GM12874 (cell line): ENCODE data around the gene CD160.

Experiments used
- TF ChIP-seq, protein P1 (sequence below): IDR thresholded peaks from 2 replicates; pipeline ENCODE4 v1.5.1; 2011; ENCODE audit warnings: low read depth, mild to moderate bottlenecking, control low read depth, low read length, moderate library complexity; ENCODE audit not compliant: insufficient read depth

Gene CD160

DNA sequence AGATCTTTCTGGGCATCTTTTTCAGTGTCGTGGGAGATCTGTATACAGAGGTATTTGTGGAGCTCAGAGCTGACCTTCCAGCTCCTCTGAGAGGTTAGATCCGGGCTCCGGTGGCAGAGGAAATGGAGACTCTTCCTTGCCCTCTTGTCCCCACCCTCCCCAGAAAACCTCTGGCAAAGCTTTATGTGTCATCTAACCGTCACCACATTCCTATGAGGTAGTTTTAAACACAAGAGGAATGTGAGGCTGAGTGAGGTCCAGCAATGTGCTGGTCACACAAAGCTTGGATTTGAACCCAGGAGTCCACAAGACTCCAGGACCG, 1.2 kb downstream of the CD160 start:
- TF ChIP-seq, protein P1, sequence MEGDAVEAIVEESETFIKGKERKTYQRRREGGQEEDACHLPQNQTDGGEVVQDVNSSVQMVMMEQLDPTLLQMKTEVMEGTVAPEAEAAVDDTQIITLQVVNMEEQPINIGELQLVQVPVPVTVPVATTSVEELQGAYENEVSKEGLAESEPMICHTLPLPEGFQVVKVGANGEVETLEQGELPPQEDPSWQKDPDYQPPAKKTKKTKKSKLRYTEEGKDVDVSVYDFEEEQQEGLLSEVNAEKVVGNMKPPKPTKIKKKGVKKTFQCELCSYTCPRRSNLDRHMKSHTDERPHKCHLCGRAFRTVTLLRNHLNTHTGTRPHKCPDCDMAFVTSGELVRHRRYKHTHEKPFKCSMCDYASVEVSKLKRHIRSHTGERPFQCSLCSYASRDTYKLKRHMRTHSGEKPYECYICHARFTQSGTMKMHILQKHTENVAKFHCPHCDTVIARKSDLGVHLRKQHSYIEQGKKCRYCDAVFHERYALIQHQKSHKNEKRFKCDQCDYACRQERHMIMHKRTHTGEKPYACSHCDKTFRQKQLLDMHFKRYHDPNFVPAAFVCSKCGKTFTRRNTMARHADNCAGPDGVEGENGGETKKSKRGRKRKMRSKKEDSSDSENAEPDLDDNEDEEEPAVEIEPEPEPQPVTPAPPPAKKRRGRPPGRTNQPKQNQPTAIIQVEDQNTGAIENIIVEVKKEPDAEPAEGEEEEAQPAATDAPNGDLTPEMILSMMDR = no peak

DNA sequence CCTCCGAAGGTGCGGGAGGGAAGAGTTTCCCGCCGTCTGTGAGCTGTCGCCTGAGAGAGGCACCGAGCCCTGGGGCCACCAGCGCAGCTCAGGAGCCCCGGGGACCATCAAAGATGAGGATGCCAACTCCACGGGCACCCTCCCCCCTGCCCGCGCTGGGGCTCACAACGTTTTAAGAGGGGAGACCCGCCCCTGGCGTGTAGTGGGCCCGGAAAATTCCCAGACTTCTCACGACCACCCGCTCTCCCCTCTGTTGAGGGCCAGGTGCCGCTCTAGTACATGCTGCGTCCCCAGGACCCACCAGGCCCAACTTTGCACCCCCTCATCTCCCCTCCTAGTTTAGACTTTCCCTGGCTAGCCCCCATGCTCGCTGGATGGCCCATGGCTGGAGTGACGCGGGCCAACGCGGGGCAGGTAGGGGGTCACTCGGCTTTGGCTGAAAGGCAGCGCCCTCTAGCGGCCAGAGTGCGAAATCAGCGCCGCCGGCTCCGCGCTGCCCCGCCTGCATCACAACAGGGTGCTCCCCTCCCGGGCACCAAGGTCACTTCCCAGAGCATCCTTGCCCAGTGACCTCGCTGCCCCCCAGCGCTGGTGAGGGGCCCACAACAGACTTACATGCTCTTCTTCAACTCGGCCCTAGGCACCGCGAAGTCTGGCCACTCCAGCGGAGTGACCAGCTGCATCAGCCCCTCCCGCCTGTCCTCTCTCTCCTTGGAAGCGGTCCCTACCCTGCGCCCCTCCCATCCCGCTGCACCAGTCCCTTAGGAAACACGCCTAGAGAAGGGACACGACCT, 1.8 kb downstream of the CD160 start:
- TF ChIP-seq, protein P1 = peak; percentile 97

DNA sequence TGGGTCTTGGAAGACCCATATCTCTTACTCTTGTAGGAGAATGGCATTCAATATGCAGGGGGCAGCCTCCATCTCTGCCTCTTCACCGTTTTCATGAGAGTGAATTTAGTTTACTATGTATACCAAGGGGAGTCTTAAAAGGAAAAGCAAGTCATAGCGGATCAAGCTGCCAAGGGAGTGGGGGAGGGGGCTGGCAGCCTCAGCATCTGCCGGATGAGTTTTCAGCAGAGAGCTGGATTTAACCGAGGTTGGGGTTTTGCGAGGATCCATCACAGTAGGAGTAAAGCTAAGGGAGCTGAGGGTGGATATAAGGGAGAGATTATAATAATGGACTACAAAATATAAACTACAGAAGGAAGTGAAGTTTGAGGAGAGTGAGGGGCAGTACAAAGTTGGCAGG, 9.9 kb downstream of the CD160 start:
- TF ChIP-seq, protein P1 = no peak

DNA sequence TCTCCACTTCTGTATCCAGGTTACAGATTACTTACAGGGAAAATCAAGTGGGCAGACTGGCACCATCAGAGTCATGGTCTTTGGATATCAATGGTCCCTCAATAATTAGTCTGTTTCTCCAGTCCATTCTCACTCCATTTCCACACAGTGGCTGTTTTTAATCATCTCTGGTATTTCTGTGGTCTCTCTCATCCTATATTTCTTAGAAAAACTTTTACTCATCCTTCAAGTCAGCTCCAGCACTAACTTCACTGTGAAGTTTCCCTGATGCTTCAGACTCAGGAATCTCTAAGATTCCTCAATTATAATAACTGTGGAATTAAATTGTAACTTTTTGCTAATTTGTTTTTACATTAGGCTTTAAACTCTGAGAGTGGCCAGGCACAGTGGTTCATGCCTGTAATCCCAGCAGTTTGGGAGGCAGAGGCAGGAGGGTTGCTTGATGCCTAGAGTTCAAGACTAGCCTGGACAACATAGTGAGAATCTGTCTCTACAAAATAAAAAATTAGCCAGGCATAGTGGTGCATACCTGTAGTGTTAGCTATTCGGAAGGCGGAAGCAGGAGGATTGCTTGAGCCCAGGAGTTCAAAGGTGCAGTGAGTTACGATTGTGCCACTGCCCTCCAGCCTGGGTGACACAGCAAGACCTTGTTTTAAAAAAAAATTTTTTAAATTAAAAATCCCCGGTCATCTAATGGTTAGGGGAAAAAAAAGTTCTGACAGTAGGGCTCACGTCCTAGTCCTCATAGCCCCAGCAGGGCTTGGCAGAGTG, 10.6 kb downstream of the CD160 start:
- TF ChIP-seq, protein P1 = no peak

DNA sequence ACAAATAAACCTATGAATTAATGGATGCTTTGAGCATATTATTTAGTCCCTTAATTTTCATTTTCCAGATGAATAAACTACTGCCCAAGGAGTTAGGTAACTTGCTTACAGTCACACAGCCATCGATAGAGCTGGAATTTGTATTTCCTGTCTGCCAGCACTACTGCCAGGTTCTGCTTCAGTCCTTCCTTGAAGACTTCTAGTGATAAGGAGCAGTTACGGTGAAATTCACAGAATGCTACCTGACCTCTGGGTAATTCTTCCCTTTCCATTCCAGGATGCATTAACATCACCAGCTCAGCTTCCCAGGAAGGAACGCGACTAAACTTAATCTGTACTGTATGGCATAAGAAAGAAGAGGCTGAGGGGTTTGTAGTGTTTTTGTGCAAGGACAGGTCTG, 11.2 kb downstream of the CD160 start:
- TF ChIP-seq, protein P1 = no peak

DNA sequence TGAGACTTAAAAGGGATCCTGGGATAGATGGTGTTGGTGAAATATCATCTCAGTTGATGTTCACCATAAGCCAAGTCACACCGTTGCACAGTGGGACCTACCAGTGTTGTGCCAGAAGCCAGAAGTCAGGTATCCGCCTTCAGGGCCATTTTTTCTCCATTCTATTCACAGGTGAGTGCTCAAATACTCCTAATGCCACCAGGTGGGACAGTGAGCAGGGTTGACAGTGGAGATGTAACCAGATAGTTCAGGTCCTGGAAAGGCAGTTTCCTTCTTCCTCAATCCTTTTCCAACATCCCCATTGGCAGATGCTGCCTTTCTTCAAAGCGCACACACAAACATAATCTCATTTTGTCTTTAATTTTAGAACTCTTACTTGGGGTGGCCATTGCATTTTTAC, 11.6 kb downstream of the CD160 start:
- TF ChIP-seq, protein P1 = no peak

DNA sequence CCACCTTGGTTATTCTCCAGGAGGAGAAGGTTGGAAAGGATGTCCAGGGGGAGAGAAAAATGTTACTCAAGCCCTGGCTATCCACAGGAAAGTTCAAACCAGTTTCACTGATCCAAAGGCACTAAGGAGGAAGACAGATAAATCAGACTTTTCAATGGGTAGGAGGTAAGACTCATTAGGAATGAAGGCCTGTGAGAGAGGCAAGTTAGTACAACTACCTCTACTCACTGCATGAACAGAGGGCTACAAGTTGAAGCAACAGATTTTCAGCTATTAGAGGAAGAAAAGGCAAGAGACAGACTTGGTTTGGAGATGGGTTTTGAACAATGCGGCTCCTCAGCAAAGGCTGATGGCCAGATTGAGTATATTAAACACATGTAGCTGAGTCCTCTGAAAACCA, 16.9 kb downstream of the CD160 start:
- TF ChIP-seq, protein P1 = no peak
